MM.1S (cell line): Measurements from ENCODE around the gene IMMP2L.
"Not testable (repeated sequence)": the region's sequence is repeated elsewhere in the genome, so short reads cannot be mapped to it uniquely, and the experiment has no call there.

ENCODE experiments used
- CTCF ChIP-seq: fragments of 300-600 bp; sonication (generic); IDR thresholded peaks from 2 replicates; pipeline ENCODE4 v1.5.1; 2016; ENCODE audit warnings: antibody characterized with exemption, low read length, mixed read lengths
- EZH2phosphoT487 ChIP-seq: fragments of 300-600 bp; sonication (generic); IDR thresholded peaks from 2 replicates; pipeline ENCODE4 v1.6.1; 2018; ENCODE audit warnings: antibody characterized with exemption, low read length

- TF ChIP-seq CTCF, EZH2phosphoT487: not testable (repeated sequence)
Observed at GRCh38 chr7:110936665-110937064, 625.6 kb downstream of the IMMP2L start.
